Measurements from ENCODE around the gene KRTAP4-3.
"Not testable (repeated sequence)": the region's sequence is repeated elsewhere in the genome, so short reads cannot be mapped to it uniquely, and the experiment has no call there.

KRTAP4-3 gene

DNA sequence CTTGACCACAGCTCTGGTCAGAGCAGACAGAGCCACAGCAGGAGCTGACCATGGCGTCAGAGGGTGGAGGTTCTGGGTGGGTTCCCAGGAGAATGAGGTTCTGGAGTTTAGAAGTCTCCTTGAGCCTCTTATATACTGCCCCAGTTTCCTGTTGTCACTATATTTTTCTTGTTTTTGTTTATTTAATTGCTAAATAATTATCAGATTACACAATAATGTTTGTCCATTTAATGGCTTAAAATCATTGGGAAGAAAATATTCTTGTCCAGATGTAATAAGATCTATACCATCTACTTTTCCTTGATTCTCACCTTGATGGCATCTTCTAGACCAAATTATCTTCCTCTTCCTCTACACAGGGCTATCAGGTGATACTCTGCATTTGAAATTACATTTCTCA is at the start of gene KRTAP4-3:
TSS of gene KRTAP4-3 (minus strand) at position 101 of the 400 bp plus-strand sequence. CDS start at position 52, 49 bp downstream.
- no peak for DNase-seq (ENCODE audit: low spot score)

DNA sequence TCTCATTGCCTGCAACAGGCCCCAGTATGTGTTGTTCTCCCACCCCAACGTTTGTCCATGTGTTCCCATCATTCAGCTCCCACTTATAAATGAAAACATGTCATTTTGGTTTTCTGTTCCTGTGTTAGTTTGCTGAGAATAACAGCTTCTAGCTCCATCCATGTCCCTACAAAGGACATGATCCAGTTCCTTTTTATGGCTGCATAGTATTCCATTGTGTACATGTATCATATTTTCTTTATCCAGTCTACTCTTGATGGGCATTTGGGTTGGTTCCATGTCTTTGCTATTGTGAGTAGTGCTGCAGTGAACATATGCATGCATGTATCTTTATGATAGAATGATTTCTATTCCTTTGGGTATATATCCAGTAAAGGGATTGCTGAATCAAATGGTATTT is 47.7 kb upstream of the KRTAP4-3 start:
- no peak for DNase-seq (ENCODE audit: low spot score)

DNA sequence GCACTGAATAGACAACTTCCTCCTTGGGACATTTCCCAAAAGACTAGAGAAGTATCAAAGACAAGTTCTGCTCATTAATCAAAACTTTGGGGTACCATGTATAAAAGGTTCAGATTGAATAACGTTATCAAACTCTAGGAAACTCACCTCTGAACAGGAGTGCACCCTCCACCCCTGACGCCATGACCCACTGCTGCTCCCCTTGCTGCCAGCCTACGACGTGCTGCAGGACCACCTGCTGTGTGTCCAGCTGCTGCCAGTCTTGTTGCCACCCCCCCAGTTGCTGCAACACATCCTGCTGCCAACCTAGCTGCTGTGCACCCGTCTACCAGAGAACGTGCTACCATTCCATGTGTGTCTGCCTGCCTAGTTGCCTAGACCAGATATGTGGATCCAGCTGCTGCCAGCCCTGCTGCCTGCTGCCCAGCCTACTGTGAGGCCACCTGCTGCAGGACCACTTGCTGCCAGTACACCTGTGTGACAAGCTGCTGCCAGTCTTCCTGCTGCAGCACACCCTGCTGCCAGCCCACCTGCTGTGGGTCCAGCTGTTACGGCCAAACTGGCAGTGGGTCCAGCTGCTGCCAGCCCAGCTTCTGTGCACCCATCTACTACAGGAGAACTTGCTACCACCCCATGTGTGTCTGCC is 44.6 kb upstream of the KRTAP4-3 start:
- no peak for DNase-seq (ENCODE audit: low spot score)

DNA sequence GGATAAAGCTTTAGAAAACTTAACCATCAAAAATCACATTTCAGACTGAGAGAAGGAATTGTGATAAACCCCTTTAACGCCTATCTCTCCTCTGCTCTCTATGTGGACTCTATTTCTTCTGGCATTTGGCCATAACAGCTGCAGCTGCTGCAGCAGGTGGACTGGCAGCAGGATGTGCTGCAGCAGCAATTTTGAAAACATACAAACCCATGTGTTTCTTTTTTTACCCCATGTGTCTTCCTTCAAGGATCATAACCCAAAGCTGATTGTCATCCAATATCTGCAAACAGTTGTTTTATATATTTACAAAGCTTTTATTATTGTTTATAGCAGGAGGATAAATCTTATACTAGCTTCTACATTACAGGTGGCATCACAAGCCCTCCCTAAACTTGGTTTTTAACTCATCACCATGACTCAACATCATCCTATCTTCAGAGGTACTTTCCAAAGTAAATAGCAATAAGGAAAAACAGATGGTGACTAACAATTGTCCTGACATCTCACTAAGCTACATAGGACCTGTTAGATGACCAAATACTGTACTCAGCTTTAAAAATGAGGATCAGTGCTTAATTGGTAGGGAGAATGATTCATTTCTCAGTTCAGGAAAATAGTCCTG is 43.9 kb upstream of the KRTAP4-3 start:
- DNase-seq (ENCODE audit: low spot score): no peak

DNA sequence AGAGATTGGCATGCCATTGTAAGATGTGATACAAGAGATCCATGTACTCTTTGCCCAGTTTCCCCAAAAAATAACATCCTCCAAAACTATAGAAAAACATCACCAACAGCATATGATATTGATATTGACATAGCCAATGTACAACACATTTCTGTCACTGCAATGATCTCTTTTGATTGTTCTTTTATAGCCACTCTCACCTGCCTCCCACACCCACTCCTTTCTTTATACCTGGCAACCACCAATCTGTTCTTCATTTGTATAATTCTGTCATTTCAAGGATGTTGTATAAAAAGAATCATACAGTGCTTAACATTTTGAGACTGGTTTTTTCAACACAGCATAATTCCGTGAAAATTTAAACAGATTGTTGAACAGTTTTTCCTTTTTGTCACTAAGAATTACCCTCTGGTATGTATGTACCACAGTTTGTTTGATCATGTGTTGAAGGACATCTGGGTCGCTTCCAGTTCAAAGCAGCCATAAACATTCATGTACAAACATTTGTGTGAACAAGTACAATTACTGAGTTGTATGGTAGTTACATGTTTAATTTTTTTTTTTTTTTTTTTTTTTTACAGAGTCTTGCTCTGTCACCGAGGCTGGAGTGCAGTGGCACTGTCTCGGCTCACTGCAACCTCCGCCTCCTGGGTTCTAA is 31.5 kb upstream of the KRTAP4-3 start:
- DNase-seq (ENCODE audit: low spot score): no peak

DNA sequence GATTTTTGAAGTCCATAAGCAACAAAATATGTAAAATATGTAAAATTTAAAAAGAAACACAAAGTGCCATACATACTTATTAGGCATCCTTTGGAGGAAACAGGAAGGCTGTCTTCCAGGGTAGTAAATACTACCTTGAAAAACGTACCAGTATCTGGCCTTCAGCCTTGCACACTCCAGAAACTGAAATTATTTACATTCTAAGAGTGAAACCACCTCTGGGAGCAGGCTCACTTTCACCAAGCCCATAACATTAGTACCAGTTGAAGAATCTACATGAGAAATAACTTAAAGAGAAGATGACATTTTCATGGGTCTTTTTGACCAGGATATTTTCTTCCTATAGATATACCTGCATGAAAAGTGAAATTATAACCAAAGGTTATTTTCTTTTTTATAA is 28.0 kb upstream of the KRTAP4-3 start:
- no peak for DNase-seq (ENCODE audit: low spot score)

DNA sequence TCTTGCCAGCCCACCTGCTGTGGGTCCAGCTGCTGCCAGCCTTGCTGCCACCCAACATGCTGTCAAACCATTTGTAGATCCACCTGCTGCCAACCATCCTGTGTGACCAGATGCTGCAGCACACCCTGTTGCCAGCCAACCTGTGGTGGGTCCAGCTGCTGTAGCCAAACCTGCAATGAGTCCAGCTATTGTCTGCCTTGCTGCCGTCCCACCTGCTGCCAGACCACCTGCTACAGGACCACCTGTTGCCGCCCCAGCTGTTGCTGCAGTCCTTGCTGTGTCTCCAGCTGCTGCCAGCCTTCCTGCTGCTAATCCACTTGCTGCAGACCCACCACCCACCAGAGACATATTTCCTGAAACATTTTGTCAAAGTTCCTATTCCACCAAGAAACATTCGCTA is 22.3 kb upstream of the KRTAP4-3 start:
- DNase-seq (ENCODE audit: low spot score): no peak

DNA sequence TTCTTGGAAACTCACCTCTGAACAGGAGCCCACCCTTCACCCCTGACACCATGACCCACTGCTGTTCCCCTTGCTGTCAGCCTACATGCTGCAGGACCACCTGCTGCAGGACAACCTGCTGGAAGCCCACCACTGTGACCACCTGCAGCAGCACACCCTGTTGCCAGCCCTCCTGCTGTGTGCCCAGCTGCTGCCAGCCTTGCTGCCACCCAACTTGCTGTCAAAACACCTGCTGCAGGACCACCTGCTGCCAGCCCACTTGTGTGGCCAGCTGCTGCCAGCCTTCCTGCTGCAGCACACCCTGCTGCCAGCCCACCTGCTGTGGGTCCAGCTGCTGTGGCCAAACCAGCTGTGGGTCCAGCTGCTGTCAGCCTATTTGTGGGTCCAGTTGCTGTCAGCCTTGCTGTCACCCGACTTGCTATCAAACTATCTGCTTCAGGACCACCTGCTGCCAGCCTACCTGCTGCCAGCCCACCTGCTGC is 21.9 kb upstream of the KRTAP4-3 start, which contains the start of gene KRTAP9-1:
TSS of gene KRTAP9-1 (plus strand) at position 51 of the 482 bp plus-strand sequence. CDS start at position 51, 0 bp downstream.
- DNase-seq (ENCODE audit: low spot score): not testable (repeated sequence)

DNA sequence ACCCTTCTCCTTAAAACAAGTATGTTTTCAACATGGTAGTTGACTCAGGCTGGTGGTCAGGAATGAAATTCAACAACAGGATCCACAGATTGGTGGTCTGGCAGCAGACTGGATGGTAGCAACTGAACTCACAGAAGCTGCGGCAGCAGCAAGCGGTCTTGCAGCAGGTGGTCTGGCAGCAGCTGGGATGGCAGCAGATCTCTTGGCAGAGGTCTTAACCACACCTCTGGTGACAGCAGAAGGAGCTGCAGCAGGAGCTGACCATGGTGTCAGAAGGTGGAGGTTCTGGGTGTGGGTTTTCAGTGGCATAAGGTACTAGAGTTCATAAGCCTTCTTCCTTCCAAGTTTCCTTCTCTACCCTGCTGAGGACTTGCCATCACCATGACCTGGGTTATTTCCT is 18.9 kb upstream of the KRTAP4-3 start:
- no peak for DNase-seq (ENCODE audit: low spot score)

DNA sequence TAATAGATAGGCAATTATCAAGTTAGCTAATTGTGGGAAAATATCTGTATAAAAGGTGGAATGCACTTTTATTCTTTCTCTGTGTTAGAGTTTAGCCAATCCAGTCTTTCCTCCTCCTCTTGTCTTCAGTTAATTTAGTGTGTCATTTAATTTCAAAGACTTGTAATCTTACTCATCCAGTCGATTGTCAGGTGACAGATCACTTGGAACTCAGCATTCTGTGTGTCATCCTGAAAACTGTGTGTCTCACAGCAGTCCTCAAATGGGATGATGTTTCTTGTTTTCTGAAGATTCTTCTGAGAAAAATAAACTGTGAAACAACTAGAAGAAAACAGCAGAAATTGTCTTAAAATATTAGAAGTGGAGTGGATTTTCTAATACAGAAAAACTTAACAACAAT is 17.0 kb upstream of the KRTAP4-3 start:
- DNase-seq (ENCODE audit: low spot score): no peak

DNA sequence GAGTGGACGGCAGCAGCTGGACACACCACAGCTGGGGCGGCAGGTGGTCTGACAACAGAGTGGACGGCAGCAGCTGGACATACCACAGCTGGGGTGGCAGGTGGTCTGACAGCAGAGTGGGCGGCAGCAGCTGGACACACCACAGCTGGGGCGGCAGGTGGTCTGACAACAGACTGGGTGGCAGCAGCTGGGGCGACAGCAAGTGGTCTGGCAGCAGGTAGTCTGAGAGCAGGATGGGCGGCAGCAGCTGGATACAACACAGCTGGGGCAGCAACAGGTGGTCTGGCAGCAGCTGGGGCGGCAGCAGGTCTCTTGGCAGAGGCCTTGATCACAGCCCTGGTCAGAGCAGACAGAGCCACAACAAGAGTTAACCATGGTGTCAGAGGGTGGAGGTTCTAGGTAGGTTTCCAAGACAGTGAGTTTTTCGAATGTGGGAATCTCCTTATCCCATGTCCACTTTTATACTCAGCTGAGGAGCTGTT is 16.5 kb upstream of the KRTAP4-3 start, which contains the start of gene KRTAP4-1:
TSS of gene KRTAP4-1 (minus strand) at position 432 of the 482 bp plus-strand sequence. CDS start at position 375, 57 bp downstream.
- DNase-seq (ENCODE audit: low spot score): no peak

DNA sequence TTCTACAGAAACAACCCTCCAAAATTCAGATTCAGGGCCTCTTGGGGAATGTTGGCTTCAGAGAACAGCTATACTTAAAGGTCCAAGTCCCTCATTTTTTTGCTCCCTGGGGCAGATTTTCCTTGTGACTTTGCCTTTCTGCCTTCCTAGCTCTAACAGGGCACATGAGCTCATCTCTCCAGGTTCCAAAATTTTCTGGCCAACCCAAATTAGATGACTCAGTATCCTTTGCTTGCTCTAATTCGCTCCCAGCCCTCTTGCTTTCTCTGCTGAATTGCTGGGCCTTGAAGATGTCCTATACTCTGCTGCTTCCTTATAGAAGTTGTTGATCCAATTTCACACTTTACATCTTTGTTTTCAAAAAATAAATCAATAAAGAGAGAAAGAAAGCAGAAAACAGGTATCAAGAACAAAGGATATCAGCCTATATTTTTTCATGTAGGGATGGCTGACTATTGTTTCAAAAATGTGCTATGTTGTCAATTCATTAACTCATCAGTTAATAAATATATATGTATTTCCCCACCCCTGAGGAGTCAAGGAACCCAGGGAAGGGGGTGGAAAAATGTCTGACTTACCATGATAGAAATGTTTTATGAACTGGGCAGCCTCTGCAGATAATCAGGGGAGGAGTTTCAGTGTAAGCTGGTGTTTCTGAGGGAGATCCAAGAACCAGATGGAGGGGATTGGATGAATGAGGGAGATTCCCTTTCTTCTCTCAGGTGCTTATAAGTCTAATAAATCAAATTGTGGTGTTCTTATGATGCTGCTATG is 11.0 kb upstream of the KRTAP4-3 start:
- DNase-seq (ENCODE audit: low spot score): no peak

DNA sequence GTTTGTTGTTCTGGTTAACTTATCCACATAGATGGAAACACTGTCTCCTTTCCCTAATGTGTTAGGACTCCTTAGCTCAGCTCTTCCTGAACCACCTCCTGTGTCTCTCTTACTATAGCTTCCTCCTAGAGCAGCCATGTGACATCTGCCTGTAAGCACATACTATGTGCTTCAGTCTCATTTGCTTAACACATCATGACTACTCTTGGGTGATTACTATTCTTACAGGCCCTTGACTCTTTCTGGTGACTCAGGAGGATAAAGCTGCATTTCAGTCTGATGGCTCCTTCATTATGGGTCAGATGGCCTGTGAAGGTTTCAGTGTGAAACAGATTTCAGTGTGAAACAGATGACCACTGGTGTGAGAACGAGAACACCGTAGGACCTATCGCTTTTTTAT is 10.3 kb upstream of the KRTAP4-3 start:
- DNase-seq (ENCODE audit: low spot score): no peak

DNA sequence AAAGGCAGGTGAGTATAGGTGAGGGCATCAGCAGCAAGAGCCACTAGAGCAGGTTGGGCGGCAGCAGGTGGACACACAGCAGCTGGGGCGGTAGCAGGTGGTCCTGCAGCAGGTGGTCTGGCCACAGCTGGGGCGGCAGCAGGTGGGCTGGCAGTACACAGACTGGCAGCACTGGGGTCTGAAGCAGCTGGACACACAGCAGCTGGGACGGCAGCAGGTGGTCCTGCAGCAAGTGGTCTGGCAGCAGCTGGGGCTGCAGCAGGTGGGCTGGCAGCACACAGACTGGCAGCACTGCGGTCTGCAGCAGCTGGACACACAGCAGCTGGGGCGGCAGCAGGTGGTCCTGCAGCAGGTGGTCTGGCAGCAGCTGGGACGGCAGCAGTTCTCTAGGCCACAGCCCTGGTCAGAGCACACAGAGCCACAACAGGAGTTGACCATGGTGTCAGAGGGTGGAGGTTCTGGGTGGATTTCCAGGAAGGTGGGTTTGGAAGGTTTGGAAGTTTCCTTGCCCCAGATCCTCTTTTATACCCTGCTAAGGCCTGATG is 9.8 kb upstream of the KRTAP4-3 start, which contains the start of gene KRTAP4-2:
TSS of gene KRTAP4-2 (minus strand) at position 495 of the 545 bp plus-strand sequence. CDS start at position 438, 57 bp downstream.
- DNase-seq (ENCODE audit: low spot score): no peak

DNA sequence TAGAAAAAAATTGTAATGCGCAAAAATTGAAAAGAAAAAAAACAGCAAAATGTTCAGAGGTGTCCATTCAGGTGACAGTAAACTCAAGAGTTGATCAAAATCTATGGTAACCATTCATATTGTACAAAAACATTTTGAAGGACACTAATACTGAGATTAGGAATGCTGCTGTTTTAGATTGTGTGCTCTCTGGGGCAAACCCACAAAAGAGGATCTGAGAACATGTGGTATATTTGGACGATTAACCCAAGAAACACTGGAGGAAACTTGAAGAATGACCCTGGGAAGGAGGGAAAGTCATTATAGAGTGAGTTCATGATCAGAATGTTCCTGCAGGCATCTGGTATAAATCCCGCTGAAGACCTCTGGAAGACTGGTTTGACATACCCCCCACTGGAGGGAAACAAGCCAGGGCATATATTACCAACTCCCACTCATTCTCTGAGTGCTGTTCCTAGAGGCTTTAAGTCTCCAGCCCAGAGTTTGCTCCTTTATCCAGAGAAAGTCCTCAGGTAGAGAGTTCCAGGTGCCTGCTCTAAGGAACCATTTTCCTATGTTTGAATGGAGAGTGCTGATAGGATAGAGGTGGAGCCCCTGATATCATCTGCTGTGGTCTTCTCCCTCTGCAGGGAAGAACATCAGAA is 8.8 kb upstream of the KRTAP4-3 start:
- no peak for DNase-seq (ENCODE audit: low spot score)

DNA sequence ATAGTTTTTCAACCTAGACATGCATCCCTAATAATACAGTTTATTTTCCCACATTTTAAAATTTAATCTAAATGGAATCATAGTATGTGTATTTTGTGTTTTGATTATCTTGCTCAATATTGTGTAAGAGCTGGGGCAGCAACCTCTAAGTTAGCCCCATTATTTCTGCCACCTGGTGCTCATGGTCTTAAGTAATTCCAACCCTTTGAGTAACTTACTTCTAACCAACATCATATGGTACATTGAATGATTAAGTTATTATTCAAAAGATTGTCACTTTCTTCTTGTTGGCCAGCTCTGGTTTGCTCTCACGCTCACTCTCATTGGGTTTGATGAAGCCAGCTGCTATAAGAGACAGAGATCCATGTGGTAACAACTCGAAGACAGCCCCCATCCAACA is 3.9 kb upstream of the KRTAP4-3 start:
- DNase-seq (ENCODE audit: low spot score): no peak

DNA sequence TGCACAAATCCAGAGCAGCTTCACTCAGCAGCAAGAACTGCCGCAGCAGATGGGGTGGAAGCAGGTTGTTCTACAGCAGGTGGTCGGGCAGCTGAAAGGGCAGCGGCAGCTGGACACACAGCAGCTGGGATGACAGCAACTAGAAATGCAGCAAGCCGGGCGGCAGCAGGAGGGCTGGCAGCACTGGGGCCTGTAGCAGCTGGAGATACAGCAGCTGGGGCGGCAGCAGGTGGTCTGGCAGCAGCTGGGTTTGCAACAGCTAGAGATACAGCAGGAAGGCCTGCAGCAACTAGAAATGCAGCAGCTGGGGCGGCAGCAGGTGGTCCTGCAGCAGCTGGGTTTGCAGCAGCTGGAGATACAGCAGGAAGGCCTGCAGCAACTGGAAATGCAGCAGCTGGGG is 460 bp downstream of the KRTAP4-3 start:
- DNase-seq (ENCODE audit: low spot score): no peak

DNA sequence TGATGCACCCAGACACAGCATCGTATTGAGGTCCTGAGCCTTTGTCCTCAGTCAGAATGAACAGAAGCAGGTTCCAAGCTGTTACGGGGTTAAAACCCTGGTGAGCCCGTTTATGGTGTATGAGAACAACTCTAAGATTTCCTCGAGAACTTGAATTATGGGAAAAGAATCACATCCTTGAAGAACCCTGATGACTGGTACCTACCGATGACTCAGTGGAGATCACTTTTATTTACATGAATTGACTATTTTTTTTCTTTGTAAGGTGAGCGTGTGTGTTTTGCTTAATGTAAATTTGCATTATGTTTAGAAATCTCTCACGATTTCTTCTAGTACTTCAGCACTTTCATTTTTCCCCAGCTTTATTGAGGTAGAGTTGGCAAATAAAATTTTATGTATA is 4.2 kb downstream of the KRTAP4-3 start:
- no peak for DNase-seq (ENCODE audit: low spot score)

DNA sequence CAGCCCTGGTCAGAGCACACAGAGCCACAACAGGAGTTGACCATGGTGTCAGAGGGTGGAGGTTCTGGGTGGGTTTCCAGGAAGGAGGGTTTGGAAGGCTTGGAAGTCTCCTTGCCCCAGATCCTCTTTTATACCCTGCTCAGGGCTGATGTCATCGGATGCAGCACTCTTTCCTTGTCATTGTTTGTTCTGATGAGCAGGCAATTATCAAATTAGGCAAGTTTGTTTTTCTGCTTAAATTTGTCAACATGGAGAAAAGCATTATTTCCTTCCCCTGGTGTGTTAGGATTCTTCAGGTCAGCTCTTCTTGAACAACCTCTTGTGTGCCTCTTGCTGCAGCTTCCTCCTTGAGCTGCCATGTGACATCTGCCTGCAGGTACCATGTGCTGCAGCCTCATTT is 7.4 kb downstream of the KRTAP4-3 start, which contains the start of gene KRTAP4-4:
TSS of gene KRTAP4-4 (minus strand) at position 101 of the 400 bp plus-strand sequence. CDS start at position 44, 57 bp downstream.
- DNase-seq (ENCODE audit: low spot score): no peak

DNA sequence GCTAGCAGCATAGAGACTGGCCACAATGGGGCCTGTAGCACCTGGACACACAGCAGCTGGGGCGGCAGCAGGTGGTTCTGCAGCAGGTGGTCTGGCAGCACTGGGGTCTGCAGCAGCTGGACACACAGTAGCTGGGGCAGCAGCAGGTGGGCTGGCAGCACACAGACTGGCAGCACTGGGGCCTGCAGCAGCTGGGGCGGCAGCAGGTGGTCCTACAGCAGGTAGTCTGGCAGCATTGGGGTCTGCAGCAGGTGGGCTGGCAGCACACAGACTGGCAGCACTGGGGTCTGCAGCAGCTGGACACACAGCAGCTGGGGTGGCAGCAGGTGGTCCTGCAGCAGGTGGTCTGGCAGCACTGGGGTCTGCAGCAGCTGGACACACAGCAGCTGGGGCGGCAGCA is 7.8 kb downstream of the KRTAP4-3 start:
- DNase-seq (ENCODE audit: low spot score): not testable (repeated sequence)

DNA sequence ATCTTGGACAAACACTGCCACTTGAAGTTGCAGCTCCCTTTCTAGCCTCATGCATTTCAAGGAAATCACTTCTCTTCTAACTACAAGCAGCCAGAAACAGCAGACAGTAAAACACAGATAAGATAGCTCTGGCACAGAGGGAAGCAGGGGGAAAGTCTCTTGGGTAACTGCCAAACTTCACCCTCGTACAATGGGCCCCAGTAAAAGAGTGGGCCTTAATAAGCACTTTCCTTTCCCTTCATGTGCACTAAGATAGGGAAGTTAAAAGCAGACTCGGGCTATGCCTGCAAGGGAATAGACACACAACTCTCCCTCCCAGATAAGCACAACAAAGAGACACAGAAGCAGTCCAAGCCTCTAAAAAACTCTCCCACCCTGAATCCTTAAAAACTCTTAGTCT is 14.2 kb downstream of the KRTAP4-3 start:
- no peak for DNase-seq (ENCODE audit: low spot score)
